Duodenal mucosa (tissue), 2 donors: ENCODE results near the gene SUGCT.
A peak's percentile ranks its signal among the peaks of the same experiment; 100 is the strongest.
"Not testable (repeated sequence)": the region's sequence is repeated elsewhere in the genome, so short reads cannot be mapped to it uniquely, and the experiment has no call there.

Experiments
- H3K27ac ChIP-seq: one replicate; pipeline ENCODE4 v1.7.0; 2013; ENCODE audit warnings: low read depth, low read length
- H3K27me3 ChIP-seq, 2 donors: one replicate each; pipeline ENCODE4 v1.7.0; 2013; ENCODE audit warnings: low read length in 2 of 2, control low read depth in 1 of 2; ENCODE audit not compliant: insufficient read depth in 2 of 2, control insufficient read depth in 1 of 2
- H3K36me3 ChIP-seq, 2 donors: one replicate each; pipeline ENCODE4 v1.7.0; 2013; ENCODE audit warnings: low read length in 2 of 2, control low read depth in 1 of 2; ENCODE audit not compliant: insufficient read depth in 2 of 2, control insufficient read depth in 1 of 2
- H3K4me1 ChIP-seq, 2 donors: one replicate each; pipeline ENCODE4 v1.7.0; 2013; ENCODE audit warnings: low read length in 2 of 2, control low read depth in 1 of 2; ENCODE audit not compliant: insufficient read depth in 2 of 2, control insufficient read depth in 1 of 2
- H3K4me3 ChIP-seq, 2 donors: one replicate each; pipeline ENCODE4 v1.7.0; 2013; ENCODE audit warnings: low read length in 2 of 2, low read depth in 1 of 2
- H3K9ac ChIP-seq, 2 donors: one replicate each; pipeline ENCODE4 v1.7.0; 2013; ENCODE audit warnings: low read length in 2 of 2, low read depth in 1 of 2
- H3K9me3 ChIP-seq, 2 donors: one replicate each; pipeline ENCODE4 v1.7.0; 2013; ENCODE audit warnings: low read length in 2 of 2, control low read depth in 1 of 2; ENCODE audit not compliant: control insufficient read depth in 1 of 2

SUGCT gene

DNA sequence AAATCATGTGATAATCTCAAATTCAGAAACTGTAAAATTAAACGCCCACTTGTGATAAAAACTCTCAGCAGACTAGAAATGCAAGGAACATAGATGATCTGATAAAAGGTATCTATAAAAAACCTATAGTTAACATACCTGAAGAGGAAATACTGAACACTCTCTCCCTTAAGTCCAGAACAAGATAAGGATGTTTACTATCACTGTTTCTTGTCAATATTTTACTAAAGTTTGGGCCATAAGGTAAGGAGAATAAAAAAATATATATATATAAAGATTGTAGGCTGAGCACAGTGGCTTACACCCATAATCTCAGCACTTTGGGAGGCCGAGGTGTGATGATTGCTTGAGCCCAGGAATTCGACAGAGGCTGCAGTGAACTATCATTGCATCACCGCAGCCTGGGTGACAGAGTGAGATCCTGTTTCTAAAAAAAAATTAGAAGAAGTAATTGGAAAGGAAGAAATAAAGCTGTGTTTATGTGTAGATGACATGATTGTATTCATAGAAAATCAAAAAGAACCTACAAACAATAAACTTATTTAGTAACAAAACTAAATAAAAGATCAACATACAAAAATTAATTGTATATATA is 28.8 kb upstream of the SUGCT start:
- Histone ChIP-seq H3K9me3 (no peaks in the 10 kb centered on the region), H3K4me1 (no peaks in the 10 kb centered on the region)

DNA sequence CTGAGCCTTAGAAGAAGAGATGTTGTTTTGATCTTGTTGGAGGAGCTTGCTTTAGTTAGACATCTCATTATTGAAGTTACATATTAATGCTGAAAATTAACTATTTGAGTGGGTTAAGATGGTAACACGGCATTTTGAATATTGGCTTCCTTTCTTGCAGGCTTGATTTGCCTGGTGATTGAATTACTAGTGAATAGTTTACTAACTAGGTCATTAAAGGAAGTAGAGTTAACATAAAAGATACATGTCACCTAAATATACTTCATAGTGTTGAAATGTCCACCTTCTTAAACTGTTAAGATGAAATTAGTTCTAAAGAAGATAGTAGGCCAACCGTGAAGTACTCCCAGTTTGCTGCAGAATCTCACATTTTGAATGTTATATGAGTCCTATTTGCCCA is 18.9 kb upstream of the SUGCT start:
- H3K9ac ChIP-seq = no peak overlapping the region
- H3K9me3 ChIP-seq = no peaks in the 10 kb centered on the region
- H3K4me1 ChIP-seq = no peaks in the 10 kb centered on the region
- no peaks in the 10 kb centered on the region for H3K36me3 ChIP-seq
- H3K27ac ChIP-seq = no peak overlapping the region
- no peak overlapping the region for H3K4me3 ChIP-seq
- H3K27me3 ChIP-seq = no peaks in the 10 kb centered on the region

More for the DNA sequence above, 28.8 kb upstream of the SUGCT start:
- Histone ChIP-seq H3K36me3 (no peaks in the 10 kb centered on the region), H3K4me3 (no peak overlapping the region), H3K27ac (no peak overlapping the region), H3K9ac (no peak overlapping the region), H3K27me3 (no peaks in the 10 kb centered on the region)

DNA sequence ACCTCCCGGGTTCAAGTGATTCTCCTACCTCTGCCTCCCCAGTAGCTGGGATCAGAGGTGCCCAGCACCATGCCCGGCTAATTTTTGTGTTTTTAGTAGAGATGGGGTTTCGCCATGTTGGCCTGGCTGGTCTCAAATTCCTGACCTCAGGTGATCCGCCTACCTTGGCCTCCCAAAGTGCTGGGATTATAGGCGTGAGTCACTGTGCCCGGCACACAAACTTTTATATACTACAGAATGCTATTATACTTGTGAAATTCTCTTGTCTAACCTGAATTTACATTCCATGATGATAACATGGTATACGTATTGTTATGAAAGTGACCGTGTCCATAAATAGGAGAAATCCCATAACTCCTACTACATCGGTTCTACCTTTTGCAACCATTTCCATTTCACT is 17.6 kb upstream of the SUGCT start:
- H3K4me1 ChIP-seq, H3K27me3 ChIP-seq, H3K36me3 ChIP-seq, H3K4me3 ChIP-seq, H3K9me3 ChIP-seq, H3K27ac ChIP-seq, H3K9ac ChIP-seq: not testable (repeated sequence)

DNA sequence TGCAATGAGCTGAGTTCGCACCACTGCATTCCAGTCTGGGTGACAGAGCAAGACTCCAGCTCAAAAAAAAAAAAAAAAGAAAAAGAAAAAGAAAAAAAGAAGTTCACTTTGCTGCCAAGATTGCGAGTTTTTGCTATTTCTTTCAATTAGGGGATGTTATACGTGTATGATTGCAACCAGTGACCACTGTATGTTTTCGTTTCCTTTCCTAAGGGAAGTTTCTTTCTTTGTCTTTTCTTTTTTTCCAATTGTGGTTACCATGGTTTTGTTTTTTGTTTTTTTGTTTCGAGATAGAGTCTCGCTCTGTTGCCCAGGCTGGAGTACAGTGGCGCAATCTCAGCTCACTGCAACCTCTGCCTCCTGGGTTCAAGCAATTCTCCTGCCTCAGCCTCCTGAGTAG is 16.6 kb upstream of the SUGCT start:
- not testable (repeated sequence) for H3K9me3 ChIP-seq, H3K4me1 ChIP-seq, H3K9ac ChIP-seq, H3K4me3 ChIP-seq, H3K27ac ChIP-seq, H3K27me3 ChIP-seq, H3K36me3 ChIP-seq

DNA sequence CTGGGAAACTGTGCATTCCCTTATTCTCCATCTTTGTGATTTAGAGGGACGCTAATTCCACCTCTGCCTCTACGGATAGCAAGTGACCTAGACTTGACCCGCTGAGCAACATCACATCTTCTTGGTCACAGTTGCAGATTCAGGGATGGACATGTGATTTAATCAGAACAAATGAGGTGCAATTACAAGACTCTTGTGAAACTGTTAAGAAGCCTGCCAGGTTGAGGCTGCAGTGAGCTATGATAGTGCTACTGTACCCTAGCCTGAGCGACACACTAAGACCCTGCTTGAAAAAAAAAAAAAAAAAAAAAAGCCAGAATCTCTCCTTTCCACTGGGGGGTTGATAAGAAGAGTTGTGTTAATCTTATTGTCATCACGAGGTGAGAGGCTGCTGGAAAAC is 14.8 kb upstream of the SUGCT start:
- H3K27me3 ChIP-seq = no peaks in the 10 kb centered on the region
- no peaks in the 10 kb centered on the region for H3K9me3 ChIP-seq
- H3K4me3 ChIP-seq = no peak overlapping the region

DNA sequence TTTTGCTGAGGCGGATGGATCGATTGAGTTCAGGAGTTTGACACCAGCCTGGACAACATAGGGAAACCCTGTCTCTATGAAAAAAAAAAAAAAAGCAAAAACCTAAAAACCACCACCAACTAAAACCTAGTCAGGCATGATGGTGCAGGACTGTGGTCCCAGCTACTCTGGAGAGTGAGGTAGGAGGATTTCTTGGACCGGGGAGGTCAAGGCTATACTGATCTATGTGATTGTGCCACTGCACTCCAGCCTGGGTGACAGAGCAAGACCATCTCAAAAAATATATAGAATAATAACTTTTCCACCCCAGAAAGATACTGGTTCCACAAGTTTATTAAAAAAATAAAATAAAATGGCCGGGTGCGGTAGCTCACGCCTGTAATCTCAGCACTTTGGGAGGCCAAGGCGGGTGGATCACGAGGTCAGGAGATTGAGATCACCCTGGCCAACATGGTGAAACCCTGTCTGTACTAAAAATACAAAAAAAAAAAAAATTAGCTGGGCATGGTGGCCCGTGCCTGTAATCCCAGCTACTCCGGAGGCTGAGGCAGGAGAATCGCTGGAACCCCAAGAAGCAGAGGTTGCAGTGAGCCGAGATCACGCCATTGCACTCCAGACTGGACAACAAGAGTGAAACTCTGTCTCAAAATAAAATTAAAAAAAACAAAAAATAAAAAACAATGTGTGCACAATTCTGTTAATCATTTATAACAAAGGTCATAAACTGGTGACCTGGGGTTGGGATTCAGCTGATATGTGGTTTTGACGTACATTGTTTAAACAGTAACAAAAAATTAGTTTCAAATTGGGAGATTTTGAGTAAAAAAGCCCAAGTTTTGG is 12.5 kb upstream of the SUGCT start:
- not testable (repeated sequence) for H3K27ac ChIP-seq, H3K36me3 ChIP-seq, H3K4me3 ChIP-seq, H3K27me3 ChIP-seq, H3K9ac ChIP-seq, H3K4me1 ChIP-seq, H3K9me3 ChIP-seq

More for the DNA sequence above, 14.8 kb upstream of the SUGCT start:
- Histone ChIP-seq H3K36me3 (no peaks in the 10 kb centered on the region), H3K9ac (no peak overlapping the region), H3K4me1 (no peaks in the 10 kb centered on the region), H3K27ac (no peak overlapping the region)

DNA sequence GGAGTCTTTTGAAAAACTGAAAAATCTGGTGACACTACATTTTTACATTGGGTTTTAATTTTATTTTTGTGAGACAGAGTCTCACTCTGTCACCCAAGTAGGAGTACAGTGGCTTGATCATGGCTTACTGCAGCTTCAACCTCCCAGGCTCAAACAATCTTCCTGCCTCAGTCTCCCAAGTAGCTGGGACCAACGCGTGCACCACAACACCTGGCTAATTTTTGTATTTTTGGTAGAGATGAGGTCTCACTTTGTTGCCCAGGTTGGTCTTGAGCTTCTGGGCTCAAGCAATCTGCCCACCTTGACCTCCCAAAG is 11.9 kb upstream of the SUGCT start:
- no peaks in the 10 kb centered on the region for H3K36me3 ChIP-seq
- H3K9ac ChIP-seq = no peak overlapping the region
- no peak overlapping the region for H3K4me3 ChIP-seq
- no peaks in the 10 kb centered on the region for H3K4me1 ChIP-seq
- H3K9me3 ChIP-seq = no peaks in the 10 kb centered on the region
- no peaks in the 10 kb centered on the region for H3K27me3 ChIP-seq
- no peak overlapping the region for H3K27ac ChIP-seq

DNA sequence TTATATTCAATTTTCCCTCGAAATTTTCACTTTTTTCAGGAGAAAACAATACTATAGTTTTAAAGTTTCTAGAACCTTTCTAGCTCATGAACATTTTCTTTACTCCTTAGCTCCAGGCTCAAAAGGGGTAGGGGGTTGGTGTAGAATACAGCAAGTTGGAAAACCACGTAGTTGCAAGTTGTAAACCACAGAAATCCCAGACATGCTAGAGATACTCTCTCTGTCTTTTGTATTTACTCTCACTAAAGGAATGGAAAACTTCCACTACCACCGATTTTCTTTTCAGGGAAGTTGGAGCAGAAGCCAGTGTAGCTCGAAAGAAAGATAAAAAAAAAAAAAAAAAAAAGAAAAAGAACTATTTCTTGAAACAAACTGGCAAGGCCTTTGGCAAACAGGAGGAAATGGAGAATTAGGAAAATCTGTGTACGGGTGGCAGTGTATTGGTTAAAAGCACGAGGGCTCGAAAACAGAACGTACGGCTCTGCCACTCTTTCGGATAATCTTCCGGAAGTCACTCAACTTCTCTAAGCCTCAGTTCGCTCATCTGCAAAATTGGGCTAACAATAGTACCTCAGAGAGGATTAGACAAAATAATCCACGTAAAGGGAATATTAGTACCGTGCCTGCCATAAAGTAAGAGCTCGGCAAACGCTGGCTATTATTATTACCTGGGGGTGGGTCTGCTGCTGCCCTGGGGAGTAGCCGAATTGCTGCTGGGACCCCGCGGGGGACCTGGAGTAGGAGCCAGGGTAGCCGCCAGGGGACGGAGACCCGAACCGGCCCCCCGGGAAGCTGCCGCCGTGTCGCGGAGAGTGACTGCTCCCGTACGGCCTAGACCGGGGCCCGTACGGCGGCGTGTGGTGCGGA is 1.0 kb upstream of the SUGCT start:
- H3K36me3 ChIP-seq = no peaks in the 10 kb centered on the region

DNA sequence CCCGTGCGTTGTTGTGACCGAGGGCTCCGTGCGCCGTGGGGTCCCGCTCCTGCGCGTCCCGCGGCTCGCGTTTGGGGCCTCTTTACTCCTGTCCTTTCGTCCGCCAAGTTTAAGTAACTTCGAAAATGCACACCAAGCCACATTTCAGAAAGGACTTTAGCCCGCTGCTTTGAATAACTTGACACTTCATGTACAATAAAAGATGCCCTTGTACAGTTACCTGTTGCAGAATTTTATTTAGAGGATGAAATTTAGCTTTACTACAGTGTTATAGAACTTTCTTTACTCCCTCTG is 459 bp downstream of the SUGCT start:
- peak overlapping the region; percentile 92 to 96 for H3K4me3 ChIP-seq
- no peak overlapping the region for H3K27ac ChIP-seq
- peak overlapping the region; percentile 58 to 90 for H3K9ac ChIP-seq
- no peaks in the 10 kb centered on the region for H3K36me3 ChIP-seq
- peaks cover 18 to 19% of the 10 kb centered on the region in 2 donors for H3K4me1 ChIP-seq
- no peaks in the 10 kb centered on the region for H3K9me3 ChIP-seq
- no peaks in the 10 kb centered on the region for H3K27me3 ChIP-seq

More for the DNA sequence above, 1.0 kb upstream of the SUGCT start:
- Histone ChIP-seq H3K27ac (peak overlapping the region; percentile 77), H3K4me3 (peak overlapping the region; percentile 92 to 96), H3K9ac (peak overlapping the region; percentile 90 to 98), H3K9me3 (no peaks in the 10 kb centered on the region), H3K4me1 (peaks cover 18 to 19% of the 10 kb centered on the region in 2 donors), H3K27me3 (no peaks in the 10 kb centered on the region)

DNA sequence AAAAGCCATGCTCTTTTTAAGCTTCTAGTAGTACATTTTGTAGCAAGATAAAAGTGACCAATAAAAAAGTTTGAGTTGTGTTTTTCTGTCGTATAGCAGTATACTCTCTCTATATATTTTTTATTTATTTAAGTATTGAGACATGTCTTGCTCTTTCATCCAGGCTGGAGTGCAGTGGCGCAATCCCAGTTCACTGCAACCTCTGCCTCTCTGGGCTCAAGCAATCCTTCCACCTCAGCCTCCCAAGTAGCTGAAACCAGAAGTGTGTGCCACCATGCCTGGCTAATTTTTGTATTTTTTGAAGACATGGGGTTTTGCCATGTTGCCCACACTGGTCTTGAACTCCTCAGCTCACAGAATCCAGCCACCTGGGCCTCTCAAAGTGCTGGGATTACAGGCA is 2.8 kb downstream of the SUGCT start:
- H3K9ac ChIP-seq = no peak overlapping the region
- H3K9me3 ChIP-seq = no peaks in the 10 kb centered on the region
- no peak overlapping the region for H3K4me3 ChIP-seq
- no peaks in the 10 kb centered on the region for H3K36me3 ChIP-seq
- no peak overlapping the region for H3K27ac ChIP-seq
- H3K4me1 ChIP-seq = peaks cover 10 to 17% of the 10 kb centered on the region in 2 donors
- no peaks in the 10 kb centered on the region for H3K27me3 ChIP-seq
